H1 (cell line): ENCODE results near the gene ARL5C. TPM values are rescaled to one million over a fixed set of nuclear protein-coding genes. Genes with fewer than 3 reads are reported as not detected.

Source experiments
- CBX5 ChIP-seq: fragments of 300-800, 300-1000 bp; sonication (generic); IDR thresholded peaks from 2 replicates; pipeline ENCODE4 v1.7.1; 2016; ENCODE audit warnings: antibody characterized with exemption, low read length, low read depth
- CBX8 ChIP-seq: fragments of 300-800, 300-1000 bp; sonication (generic); IDR thresholded peaks from 2 replicates; pipeline ENCODE4 v1.7.1; 2016; ENCODE audit warnings: low read depth, low read length, borderline replicate concordance
- GABPA ChIP-seq: IDR thresholded peaks from 2 replicates; pipeline ENCODE4 v1.6.1; 2011; ENCODE audit warnings: mild to moderate bottlenecking, low read length, moderate library complexity, borderline replicate concordance; ENCODE audit not compliant: insufficient read depth
- SIN3A ChIP-seq, 2 experiments: IDR thresholded peaks in 1 of 2; conservative IDR thresholded peaks in 1 of 2; 2 replicates each; pipeline ENCODE4 v1.6.1; 2011 to 2012; ENCODE audit warnings: low read length in 2 of 2, improper control_type of control experiment in 1 of 2, low read depth in 1 of 2, mild to moderate bottlenecking in 1 of 2
- SP1 ChIP-seq: IDR thresholded peaks from 2 replicates; pipeline ENCODE4 v1.6.1; 2011; ENCODE audit warnings: low read depth, low read length
- SP2 ChIP-seq: IDR thresholded peaks from 2 replicates; pipeline ENCODE4 v1.6.1; 2012; ENCODE audit warnings: mild to moderate bottlenecking, low read length, inconsistent platforms
- USF2 ChIP-seq: IDR thresholded peaks from 2 replicates; pipeline ENCODE4 v1.6.1; 2011; ENCODE audit warnings: low read length, improper control_type of control experiment
- polyA plus RNA-seq, 7 experiments: library from polyadenylated mRNA; depleted of rRNA in 3 of 7; stranded (reverse) in 5 of 7; unstranded in 2 of 7; fragments of >200 nt in 5 of 7; fragments of 200-250 nt in 2 of 7; gene quantifications; 1 replicate in 5 of 7; 2 replicates in 1 of 7; 4 replicates in 1 of 7; pipeline versions ENCODE4 v1.2.1 to v1.2.3, GENCODE V29; 2011 to 2013; ENCODE audit warnings: missing spikeins in 2 of 7, mixed read lengths in 2 of 7
- total RNA-seq: library from RNA; stranded (reverse); fragmentation: NEBNext Ultra II Directional; extraction: Animal tissue kit (Norgen Biotek cat#: 25700); gene quantifications from 2 replicates; pipeline ENCODE4 v1.2.1, GENCODE V29; 2021

ARL5C gene
- total and polyA plus RNA-seq, 2 of the 8 experiments (the other 6 are each of a cell fraction or from before 2014, with no cell fraction given) = not detected

- TF ChIP-seq USF2 = peak; percentile 88
- no peak for TF ChIP-seq SP2
- TF ChIP-seq CBX8 = no peak
- no peak for TF ChIP-seq SP1
- no peak for TF ChIP-seq SIN3A (conservative IDR thresholded peaks at IDR 0.05 in 1 of 2, IDR thresholded peaks at IDR 0.05 in 1 of 2; ENCODE audit: low read depth in 1 of 2, low read length in 2 of 2)
- no peak for TF ChIP-seq CBX5
- TF ChIP-seq GABPA = peak; percentile 66; the same call in 1 of the 2 replicates
Measured at GRCh38 chr17:39199820-39200069, 33.8 kb upstream of the ARL5C start (continued).
